Activated CD8-positive, alpha-beta memory T cell treated with anti-CD3 and anti-CD28 coated beads, Interleukin-2, amount 50 U/mL, for 4 hours (primary cell): ENCODE measurements around the gene ZFR2.
"Not testable (repeated sequence)": the region's sequence is repeated elsewhere in the genome, so short reads cannot be mapped to it uniquely, and the experiment has no call there.

Source experiments
- DNase-seq: peaks from one replicate; pipeline ENCODE4 v3.0.0-alpha.2; 2020

Gene ZFR2

GRCh38 chr19:3769494-3769893 lies 99.3 kb downstream of the ZFR2 start:
- DNase-seq: no peak

- DNase-seq: no peak
Observed at GRCh38 chr19:3768748-3769099, 100.1 kb downstream of the ZFR2 start.

GRCh38 chr19:3768015-3768747 lies 100.7 kb downstream of the ZFR2 start:
- DNase-seq: no peak

- no peak for DNase-seq
Observed at GRCh38 chr19:3767050-3767449, 101.8 kb downstream of the ZFR2 start.

GRCh38 chr19:3766520-3766919 lies 102.3 kb downstream of the ZFR2 start:
- no peak for DNase-seq

GRCh38 chr19:3765757-3766156 lies 103.1 kb downstream of the ZFR2 start:
- not testable (repeated sequence) for DNase-seq

- no peak for DNase-seq
Observed at GRCh38 chr19:3765121-3765520, 103.7 kb downstream of the ZFR2 start.

- peak; percentile 98 for DNase-seq
Observed at GRCh38 chr19:3762501-3763459, 106.1 kb downstream of the ZFR2 start, which contains the start of gene MRPL54. MRPL54 (plus strand) TSS chr19:3762682; CDS start chr19:3762701, 19 bp downstream.

GRCh38 chr19:3762130-3762473 lies 106.7 kb downstream of the ZFR2 start:
- no peak for DNase-seq

- peak; percentile 96 for DNase-seq
Observed at GRCh38 chr19:3761382-3762129, 107.3 kb downstream of the ZFR2 start, which contains the start of gene APBA3. APBA3 (minus strand) TSS chr19:3761692; CDS start chr19:3760264, 1,428 bp downstream.

GRCh38 chr19:3760871-3761361 lies 107.9 kb downstream of the ZFR2 start:
- DNase-seq: no peak

GRCh38 chr19:3759482-3760254 lies 109.2 kb downstream of the ZFR2 start:
- DNase-seq: no peak

- not testable (repeated sequence) for DNase-seq
Observed at GRCh38 chr19:3758297-3758696, 110.5 kb downstream of the ZFR2 start.

GRCh38 chr19:3757705-3758104 lies 111.1 kb downstream of the ZFR2 start:
- not testable (repeated sequence) for DNase-seq
